Subcutaneous abdominal adipose tissue (tissue), 5 donors: ENCODE results near the gene HDHD3.
"Not testable (repeated sequence)": the region's sequence is repeated elsewhere in the genome, so short reads cannot be mapped to it uniquely, and the experiment has no call there.

Source experiments
- H3K27ac ChIP-seq: one replicate; pipeline ENCODE4 v1.7.0; 2013; ENCODE audit warnings: low read depth, mild to moderate bottlenecking, inconsistent platforms, low read length, moderate library complexity
- H3K27me3 ChIP-seq, 5 donors: one replicate each; pipeline ENCODE4 v1.7.0; 2013; ENCODE audit warnings: low read length in 5 of 5, inconsistent platforms in 1 of 5; ENCODE audit not compliant: control insufficient read depth in 5 of 5, insufficient read depth in 4 of 5
- H3K36me3 ChIP-seq, 5 donors: one replicate each; pipeline ENCODE4 v1.7.0; 2013; ENCODE audit warnings: low read length in 5 of 5; ENCODE audit not compliant: control insufficient read depth in 5 of 5, insufficient read depth in 5 of 5
- H3K4me1 ChIP-seq, 5 donors: one replicate each; pipeline ENCODE4 v1.7.0; 2013; ENCODE audit warnings: low read length in 5 of 5, mild to moderate bottlenecking in 3 of 5, moderate library complexity in 1 of 5; ENCODE audit not compliant: control insufficient read depth in 5 of 5, insufficient read depth in 5 of 5
- H3K4me3 ChIP-seq, 5 donors: one replicate each; pipeline ENCODE4 v1.7.0; 2013; ENCODE audit warnings: low read length in 5 of 5, low read depth in 1 of 5
- H3K9ac ChIP-seq, 5 donors: one replicate each; pipeline ENCODE4 v1.7.0; 2013; ENCODE audit warnings: low read length in 5 of 5, mild to moderate bottlenecking in 4 of 5, moderate library complexity in 3 of 5
- H3K9me3 ChIP-seq, 5 donors: one replicate each; pipeline ENCODE4 v1.7.0; 2013; ENCODE audit warnings: low read length in 5 of 5; ENCODE audit not compliant: control insufficient read depth in 5 of 5
- donor health status: healthy.
- donor health status: healthy.
- donor health status: healthy.
- donor health status: healthy.
- donor health status: healthy.

HDHD3 gene

DNA sequence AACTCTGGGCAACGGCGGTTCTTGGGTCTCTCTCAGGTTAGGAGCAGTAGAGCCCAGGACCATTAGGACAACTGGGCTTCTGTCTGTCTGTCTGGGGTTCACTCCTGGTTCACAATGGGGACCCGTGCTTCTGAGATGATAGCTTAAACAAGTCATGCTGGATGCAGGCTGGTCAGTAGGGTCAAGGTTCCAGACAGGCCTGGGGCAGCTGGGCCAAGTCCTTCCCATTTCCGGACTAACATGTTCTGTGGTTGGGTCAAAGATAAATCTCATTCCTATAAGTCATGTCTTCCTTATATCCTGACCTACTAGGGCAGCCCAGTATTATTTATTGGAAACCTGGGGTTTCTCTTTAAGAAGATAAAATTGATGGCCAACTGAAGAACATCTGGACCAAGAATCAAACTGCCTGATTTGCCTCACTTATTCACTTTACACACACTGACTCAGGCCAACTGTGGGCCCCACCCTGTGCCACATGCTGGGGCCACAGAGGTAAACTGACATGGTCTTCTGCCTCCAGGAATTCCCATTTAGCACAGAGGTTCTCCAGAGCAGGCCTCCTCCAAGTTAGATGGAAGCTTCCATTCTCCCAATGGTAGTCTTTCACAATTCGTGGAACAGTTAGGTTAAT is 8.3 kb downstream of the HDHD3 start:
- Histone ChIP-seq H3K9ac (no peak overlapping the region), H3K27ac (no peak overlapping the region), H3K4me1 (peaks cover 0 to 6% (median 0%) of the 10 kb centered on the region in 5 donors), H3K9me3 (no peaks in the 10 kb centered on the region), H3K36me3 (peaks cover 0 to 8% (median 3%) of the 10 kb centered on the region in 5 donors), H3K4me3 (no peak overlapping the region), H3K27me3 (no peaks in the 10 kb centered on the region)

GRCh38 chr9:113365652-113366051 is 11.1 kb downstream of the HDHD3 start:
- not testable (repeated sequence) for H3K27me3 ChIP-seq, H3K4me1 ChIP-seq, H3K9me3 ChIP-seq, H3K36me3 ChIP-seq, H3K4me3 ChIP-seq, H3K9ac ChIP-seq
- peak overlapping the region; percentile 37 for H3K27ac ChIP-seq

- Histone ChIP-seq H3K27me3 (no peaks in the 10 kb centered on the region), H3K4me1 (peaks cover 0 to 3% (median 0%) of the 10 kb centered on the region in 5 donors), H3K27ac (no peak overlapping the region), H3K9me3 (no peaks in the 10 kb centered on the region), H3K36me3 (no peaks in the 10 kb centered on the region), H3K4me3 (no peak overlapping the region), H3K9ac (no peak overlapping the region)
Observed at GRCh38 chr9:113364951-113365350, 11.8 kb downstream of the HDHD3 start.

GRCh38 chr9:113363336-113363735 is 13.4 kb downstream of the HDHD3 start:
- Histone ChIP-seq H3K4me1 (peaks cover 0 to 3% (median 0%) of the 10 kb centered on the region in 5 donors), H3K4me3 (no peak overlapping the region), H3K9ac (no peak overlapping the region), H3K36me3 (no peaks in the 10 kb centered on the region), H3K27me3 (no peaks in the 10 kb centered on the region), H3K9me3 (no peaks in the 10 kb centered on the region), H3K27ac (no peak overlapping the region)

GRCh38 chr9:113361304-113362018 is 15.3 kb downstream of the HDHD3 start:
- Histone ChIP-seq H3K4me3 (no peak overlapping the region), H3K4me1 (peaks cover 0 to 3% (median 0%) of the 10 kb centered on the region in 5 donors), H3K36me3 (no peaks in the 10 kb centered on the region), H3K9ac (no peak overlapping the region), H3K27me3 (no peaks in the 10 kb centered on the region), H3K9me3 (no peaks in the 10 kb centered on the region), H3K27ac (no peak overlapping the region)

DNA sequence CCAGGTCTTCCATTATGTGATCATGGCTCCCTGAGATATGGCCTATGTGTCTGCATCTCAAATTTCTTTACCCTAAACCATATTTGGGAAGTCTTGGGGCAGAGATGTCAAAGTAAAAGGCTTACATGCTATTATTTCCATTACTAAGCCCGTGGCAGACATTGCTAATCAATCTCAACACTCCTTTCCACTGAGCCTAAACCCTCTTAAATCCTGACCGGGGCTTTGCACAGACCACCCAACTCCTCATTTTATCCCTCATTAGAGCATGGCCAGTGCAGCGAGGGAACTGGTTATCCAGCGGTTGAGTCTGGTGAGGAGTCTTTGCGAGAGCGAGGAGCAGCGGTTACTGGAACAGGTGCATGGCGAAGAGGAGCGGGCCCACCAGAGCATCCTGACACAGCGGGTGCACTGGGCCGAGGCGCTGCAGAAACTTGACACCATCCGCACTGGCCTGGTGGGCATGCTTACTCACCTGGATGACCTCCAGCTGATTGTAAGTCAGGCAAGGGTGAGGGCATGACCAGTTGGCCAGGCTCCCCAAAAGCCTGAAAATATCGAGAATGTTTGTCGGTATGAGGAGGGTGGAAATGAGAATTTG is 16.4 kb downstream of the HDHD3 start:
- Histone ChIP-seq H3K9me3 (no peaks in the 10 kb centered on the region), H3K9ac (no peak overlapping the region), H3K27ac (no peak overlapping the region), H3K36me3 (no peaks in the 10 kb centered on the region), H3K27me3 (no peaks in the 10 kb centered on the region), H3K4me3 (no peak overlapping the region), H3K4me1 (peaks cover 0 to under 1% (median 0%) of the 10 kb centered on the region in 5 donors)

DNA sequence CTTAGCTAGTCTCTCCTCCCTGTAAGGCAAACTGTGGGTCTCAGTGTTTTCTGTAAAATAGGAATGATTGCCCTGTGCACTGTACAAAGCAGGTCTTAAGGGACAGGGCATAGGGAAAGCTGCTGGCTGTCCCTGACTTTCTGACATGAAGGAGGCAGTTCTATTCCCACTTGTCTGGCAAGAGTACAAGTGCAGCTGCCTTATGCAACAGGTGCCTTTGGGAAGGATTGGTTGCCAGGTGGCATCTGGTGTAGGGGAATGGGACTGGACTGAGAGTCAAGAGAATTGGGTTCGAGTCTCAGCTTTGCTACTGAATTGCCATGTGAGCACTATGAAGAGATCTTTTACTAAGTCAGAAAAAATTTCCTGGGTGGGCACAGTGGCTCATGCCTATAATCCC is 17.4 kb downstream of the HDHD3 start:
- H3K36me3 ChIP-seq: no peaks in the 10 kb centered on the region
- no peak overlapping the region for H3K27ac ChIP-seq
- no peak overlapping the region for H3K9ac ChIP-seq
- H3K4me3 ChIP-seq: no peak overlapping the region
- no peaks in the 10 kb centered on the region for H3K27me3 ChIP-seq
- H3K4me1 ChIP-seq: no peaks in the 10 kb centered on the region
- no peaks in the 10 kb centered on the region for H3K9me3 ChIP-seq

GRCh38 chr9:113356686-113357292 is 20.0 kb downstream of the HDHD3 start:
- H3K9ac ChIP-seq: no peak overlapping the region
- no peaks in the 10 kb centered on the region for H3K4me1 ChIP-seq
- H3K9me3 ChIP-seq: no peaks in the 10 kb centered on the region
- H3K27ac ChIP-seq: no peak overlapping the region
- H3K4me3 ChIP-seq: no peak overlapping the region
- H3K36me3 ChIP-seq: no peaks in the 10 kb centered on the region
- peaks cover 0 to 9% (median 0%) of the 10 kb centered on the region in 5 donors for H3K27me3 ChIP-seq

- H3K9ac ChIP-seq: no peak overlapping the region
- peaks cover 0 to 18% (median 14%) of the 10 kb centered on the region in 5 donors for H3K27me3 ChIP-seq
- H3K36me3 ChIP-seq: no peaks in the 10 kb centered on the region
- no peak overlapping the region for H3K4me3 ChIP-seq
- peaks cover 2 to 10% (median 5%) of the 10 kb centered on the region in 5 donors for H3K4me1 ChIP-seq
- H3K27ac ChIP-seq: no peak overlapping the region
- no peaks in the 10 kb centered on the region for H3K9me3 ChIP-seq
Observed at GRCh38 chr9:113355040-113355596, 21.7 kb downstream of the HDHD3 start.

GRCh38 chr9:113352411-113352810 is 24.4 kb downstream of the HDHD3 start:
- H3K9me3 ChIP-seq: no peaks in the 10 kb centered on the region
- no peak overlapping the region for H3K9ac ChIP-seq
- no peak overlapping the region for H3K4me3 ChIP-seq
- peaks cover 2 to 15% (median 10%) of the 10 kb centered on the region in 5 donors for H3K4me1 ChIP-seq
- no peaks in the 10 kb centered on the region for H3K36me3 ChIP-seq
- peaks cover 0 to 20% (median 17%) of the 10 kb centered on the region in 5 donors for H3K27me3 ChIP-seq
- H3K27ac ChIP-seq: no peak overlapping the region
